NOMO-1 treated with DMSO at 0.1 percent for 48 hours (cell line): ENCODE data around the gene MMP15.
"Not testable (repeated sequence)": the region's sequence is repeated elsewhere in the genome, so short reads cannot be mapped to it uniquely, and the experiment has no call there.

ENCODE experiments used
- DNase-seq: peaks from one replicate; lab custom pipeline; 2025; ENCODE audit not compliant: unreplicated experiment; lab: John Stamatoyannopoulos, UW

Gene MMP15

GRCh38 chr16:58048494-58049231, 23.1 kb downstream of the MMP15 start:
- no peak for DNase-seq

GRCh38 chr16:58049232-58050185, 24.0 kb downstream of the MMP15 start:
- DNase-seq = no peak

GRCh38 chr16:58051296-58051695, 25.7 kb downstream of the MMP15 start:
- DNase-seq = no peak

GRCh38 chr16:58051821-58052603, 26.5 kb downstream of the MMP15 start:
- no peak for DNase-seq

GRCh38 chr16:58053682-58054005, 28.1 kb downstream of the MMP15 start:
- DNase-seq = no peak

- DNase-seq = peak; percentile 28
Measured at GRCh38 chr16:58054289-58054688, 28.7 kb downstream of the MMP15 start.

GRCh38 chr16:58056580-58056979, 31.0 kb downstream of the MMP15 start:
- DNase-seq = no peak

GRCh38 chr16:58057121-58057520, 31.6 kb downstream of the MMP15 start:
- no peak for DNase-seq

- no peak for DNase-seq
Measured at GRCh38 chr16:58057784-58058183, 32.2 kb downstream of the MMP15 start.

GRCh38 chr16:58062821-58063220, 37.3 kb downstream of the MMP15 start:
- DNase-seq = no peak

GRCh38 chr16:58063377-58064076, 38.0 kb downstream of the MMP15 start:
- no peak for DNase-seq

- no peak for DNase-seq
Measured at GRCh38 chr16:58070585-58070984, 45.0 kb downstream of the MMP15 start.

GRCh38 chr16:58072134-58072533, 46.6 kb downstream of the MMP15 start:
- not testable (repeated sequence) for DNase-seq

GRCh38 chr16:58073086-58073485, 47.5 kb downstream of the MMP15 start:
- DNase-seq = not testable (repeated sequence)

GRCh38 chr16:58074657-58075056, 49.1 kb downstream of the MMP15 start:
- DNase-seq = no peak

- DNase-seq = no peak
Measured at GRCh38 chr16:58076514-58076913, 51.0 kb downstream of the MMP15 start.

- no peak for DNase-seq
Measured at GRCh38 chr16:58077796-58078195, 52.2 kb downstream of the MMP15 start.

- not testable (repeated sequence) for DNase-seq
Measured at GRCh38 chr16:58080657-58081056, 55.1 kb downstream of the MMP15 start.

GRCh38 chr16:58082381-58082780, 56.8 kb downstream of the MMP15 start:
- no peak for DNase-seq

- no peak for DNase-seq
Measured at GRCh38 chr16:58084635-58085034, 59.1 kb downstream of the MMP15 start.

- DNase-seq = no peak
Measured at GRCh38 chr16:58085171-58085570, 59.6 kb downstream of the MMP15 start.
